Measurements from ENCODE around the gene CIITA.
A peak's percentile ranks its signal among the peaks of the same experiment; 100 is the strongest.
"Not testable (repeated sequence)": the region's sequence is repeated elsewhere in the genome, so short reads cannot be mapped to it uniquely, and the experiment has no call there.

CIITA gene

GRCh38 chr16:10936272-10936984, 59.4 kb downstream of the CIITA start:
- DNase-seq = no peak

- no peak for DNase-seq
Observed at GRCh38 chr16:10937068-10937859, 60.3 kb downstream of the CIITA start.

GRCh38 chr16:10938321-10938720, 61.3 kb downstream of the CIITA start:
- no peak for DNase-seq

- DNase-seq = no peak
Observed at GRCh38 chr16:10938796-10939648, 62.0 kb downstream of the CIITA start.

GRCh38 chr16:10939649-10940234, 62.7 kb downstream of the CIITA start:
- no peak for DNase-seq

- DNase-seq = no peak
Observed at GRCh38 chr16:10940501-10941079, 63.6 kb downstream of the CIITA start.

- no peak for DNase-seq
Observed at GRCh38 chr16:10941127-10941933, 64.3 kb downstream of the CIITA start.

- not testable (repeated sequence) for DNase-seq
Observed at GRCh38 chr16:10941935-10942351, 64.9 kb downstream of the CIITA start.

- peak; percentile 93 for DNase-seq
Observed at GRCh38 chr16:10942352-10943063, 65.5 kb downstream of the CIITA start, which contains the start of gene DEXI. Gene DEXI, minus strand, starts transcription at chr16:10942468. Its CDS starts 463 bp downstream, at chr16:10942005.

- no peak for DNase-seq
Observed at GRCh38 chr16:10943064-10943353, 66.0 kb downstream of the CIITA start.

- peak; percentile 94 for DNase-seq
Observed at GRCh38 chr16:10944249-10945064, 67.5 kb downstream of the CIITA start, which contains the start of gene CLEC16A. Gene CLEC16A, plus strand, starts transcription at chr16:10944564. Its CDS starts 154 bp downstream, at chr16:10944718.

- DNase-seq = no peak
Observed at GRCh38 chr16:10945065-10945787, 68.2 kb downstream of the CIITA start.

GRCh38 chr16:10946308-10946707, 69.3 kb downstream of the CIITA start:
- no peak for DNase-seq

GRCh38 chr16:10947211-10947787, 70.3 kb downstream of the CIITA start:
- DNase-seq = no peak

GRCh38 chr16:10949424-10949970, 72.5 kb downstream of the CIITA start:
- DNase-seq = no peak

GRCh38 chr16:10950393-10950792, 73.4 kb downstream of the CIITA start:
- DNase-seq = no peak

- DNase-seq = no peak
Observed at GRCh38 chr16:10951026-10951425, 74.0 kb downstream of the CIITA start.

GRCh38 chr16:10954903-10955302, 77.9 kb downstream of the CIITA start:
- no peak for DNase-seq

Data from activated gamma-delta T cell treated with Interleukin-2 at 50 U/mL for 16 hours (primary cell).